Pulmonary artery endothelial cell (primary cell): ENCODE results near the gene CHMP2B. TPM values are rescaled to one million over a fixed set of nuclear protein-coding genes. Genes with fewer than 3 reads are reported as not detected.
"Not testable (repeated sequence)": the region's sequence is repeated elsewhere in the genome, so short reads cannot be mapped to it uniquely, and the experiment has no call there.

Experiments
- DNase-seq: peaks from one replicate; pipeline ENCODE4 v3.0.0-alpha.2; 2011; ENCODE audit warnings: low read depth, low spot score
- total RNA-seq: library from RNA; depleted of rRNA; stranded (reverse); fragments of >200 nt; gene quantifications from 2 replicates; pipeline ENCODE4 v1.2.3, GENCODE V29; 2014

Gene CHMP2B
- total RNA-seq, 1 donor from 2014 or later, result 18.7 TPM

DNA sequence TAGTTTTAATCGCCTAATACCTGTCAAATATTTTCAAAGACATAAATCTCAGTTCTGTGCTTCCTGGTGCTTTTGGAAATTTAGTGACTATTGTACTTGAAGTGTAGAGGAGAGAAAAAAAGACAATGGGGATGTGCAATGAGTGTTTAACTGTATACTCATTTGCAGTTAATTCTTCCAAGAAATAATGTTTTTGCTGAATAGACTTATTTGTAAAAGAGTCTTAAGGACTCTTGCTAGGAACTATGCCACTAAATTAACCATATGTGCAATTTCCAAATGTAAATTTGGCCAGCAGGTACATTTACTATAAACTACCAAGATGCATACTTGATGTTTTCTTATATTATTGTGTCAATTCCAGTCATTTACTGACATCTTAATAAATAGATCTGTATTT lies 2.0 kb downstream of the CHMP2B start:
- DNase-seq, result no peak

DNA sequence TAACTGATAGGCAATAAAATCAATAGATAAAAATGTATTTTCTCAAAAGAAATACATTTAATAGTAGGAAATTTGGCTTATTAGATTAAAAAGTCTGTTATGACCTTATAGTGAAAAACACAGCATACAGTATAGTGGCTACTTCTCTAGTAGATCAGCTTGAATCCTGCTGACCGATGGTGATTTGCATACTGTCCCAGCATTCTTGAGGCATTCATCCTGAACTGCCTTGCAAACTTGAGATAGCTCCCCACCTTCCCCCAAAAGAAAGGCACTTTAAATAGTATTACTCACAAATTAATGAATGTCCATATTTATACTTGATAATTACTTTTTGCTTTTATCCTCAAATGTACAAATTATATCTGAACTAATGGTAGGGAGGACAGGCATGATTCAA lies 6.7 kb downstream of the CHMP2B start:
- no peak for DNase-seq

DNA sequence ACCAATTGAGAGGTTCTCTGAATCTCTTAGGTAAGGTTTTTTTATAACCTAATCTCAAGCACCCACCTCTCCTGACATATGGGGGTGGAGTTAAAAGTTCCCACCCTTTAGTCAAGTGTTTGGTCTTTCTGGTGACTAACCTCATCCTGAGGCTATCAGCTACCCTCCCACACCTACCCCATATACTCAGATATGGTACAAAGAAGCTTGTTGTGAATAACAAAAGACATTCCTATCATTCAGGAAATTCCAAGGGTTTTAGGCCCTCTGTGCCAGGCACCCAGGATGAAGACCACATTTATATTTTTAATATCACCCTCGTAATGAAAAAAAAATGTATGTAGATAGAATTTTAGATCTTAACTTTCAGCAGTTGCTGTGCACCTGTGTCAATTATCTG lies 9.0 kb downstream of the CHMP2B start:
- DNase-seq, result no peak

DNA sequence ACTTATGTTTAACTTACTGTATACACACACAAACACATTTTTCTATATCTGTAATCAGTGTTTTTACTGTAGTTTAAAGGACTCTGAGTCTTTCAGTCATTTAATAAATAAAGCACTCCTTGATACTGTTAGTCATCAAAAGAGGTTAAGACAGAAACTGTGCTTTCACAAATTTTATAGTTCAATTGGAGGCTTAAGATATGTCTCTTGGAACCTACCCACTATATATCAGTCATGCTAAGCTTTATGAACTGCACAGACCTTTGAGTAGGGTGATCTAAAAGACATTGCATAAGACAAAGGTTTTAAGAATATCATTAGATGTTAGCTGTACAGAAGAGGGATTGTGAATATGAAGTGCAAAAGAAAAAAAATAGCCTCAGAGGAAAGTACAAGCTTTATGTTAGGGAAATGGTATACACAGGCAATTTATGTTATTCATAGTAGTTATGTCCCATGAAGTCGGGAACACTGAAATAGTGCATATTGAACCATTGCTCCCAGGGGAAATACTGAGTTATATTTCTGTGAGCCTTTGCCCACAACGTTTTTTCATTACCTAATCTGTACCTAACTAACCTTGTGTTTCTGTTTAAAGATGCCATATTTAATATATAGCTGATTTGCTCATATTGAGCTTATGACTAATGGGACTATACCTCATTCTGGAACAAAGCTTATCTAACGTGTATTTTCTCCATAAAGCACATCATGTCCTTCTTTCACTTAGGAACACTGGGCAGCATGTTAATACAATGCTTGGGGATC lies 19.7 kb downstream of the CHMP2B start:
- no peak for DNase-seq

DNA sequence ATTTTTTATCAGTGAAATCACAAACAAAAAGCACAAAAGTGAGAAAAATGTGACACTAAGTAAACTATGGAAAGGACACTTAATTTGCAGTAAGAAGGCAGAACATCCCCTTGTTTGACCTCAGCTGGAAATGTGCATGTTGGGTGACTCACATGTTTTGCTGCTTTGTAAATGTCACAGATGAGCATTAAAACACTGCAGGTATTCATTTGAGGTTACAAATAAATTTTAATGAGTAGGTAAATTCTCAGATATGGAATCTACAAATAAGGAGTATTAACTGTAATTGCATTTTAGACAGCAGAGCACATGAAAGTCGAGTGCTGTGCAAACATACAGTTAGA lies 20.3 kb downstream of the CHMP2B start:
- no peak for DNase-seq

DNA sequence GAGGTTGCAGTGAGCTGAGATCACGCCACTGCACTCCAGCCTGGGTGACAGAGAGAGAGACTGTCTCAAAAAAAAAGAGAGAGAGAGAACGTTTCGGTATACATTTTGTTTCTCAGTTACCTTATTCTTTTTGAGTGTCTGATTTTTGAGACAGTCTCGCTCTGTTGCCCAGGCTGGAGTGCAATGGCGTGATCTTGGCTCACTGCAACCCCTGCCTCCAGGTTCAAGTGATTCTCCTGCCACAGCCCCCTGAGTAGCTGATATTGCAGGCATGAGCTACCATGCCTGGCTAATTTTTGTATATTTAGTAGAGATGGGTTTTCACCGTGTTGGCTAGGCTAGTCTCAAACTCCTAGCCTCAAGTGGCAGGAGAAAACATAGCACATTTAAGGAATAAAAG lies 21.1 kb downstream of the CHMP2B start:
- not testable (repeated sequence) for DNase-seq

DNA sequence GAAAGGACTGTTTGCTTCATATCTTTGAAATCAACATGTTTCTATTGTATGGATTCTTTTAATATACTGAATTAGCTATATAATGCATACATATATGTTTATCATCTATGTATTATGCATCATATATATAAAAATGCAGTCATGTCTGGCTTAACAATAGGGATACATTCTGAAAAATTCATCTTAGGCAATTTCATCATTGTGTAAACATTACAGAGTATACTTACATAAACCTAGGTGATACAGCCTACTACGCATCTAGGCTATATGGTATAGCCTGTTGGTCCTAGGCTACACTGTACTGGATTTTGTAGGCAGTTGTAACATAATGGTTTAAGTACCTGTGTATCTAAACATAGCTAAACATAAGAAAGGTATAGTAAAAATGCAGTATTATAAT lies 21.7 kb downstream of the CHMP2B start:
- DNase-seq, result no peak

DNA sequence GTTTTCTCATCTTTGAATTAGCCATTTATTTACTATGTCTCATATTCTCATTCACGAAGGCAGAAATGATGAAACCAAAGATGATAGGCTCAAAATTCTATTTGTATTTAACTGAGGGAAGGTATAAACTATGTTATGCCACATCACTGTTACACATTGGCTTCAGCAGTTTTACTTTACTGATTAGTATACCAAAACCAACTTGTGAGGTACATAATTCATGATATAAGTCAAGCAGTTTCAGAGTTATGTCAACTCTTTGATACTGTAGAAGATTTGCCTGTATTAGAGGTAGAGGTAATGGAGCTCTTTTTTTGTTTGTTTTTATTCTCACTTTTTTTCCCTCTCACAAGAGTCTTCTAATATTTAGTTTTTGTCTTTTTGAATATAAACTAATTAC lies 22.9 kb downstream of the CHMP2B start:
- no peak for DNase-seq

DNA sequence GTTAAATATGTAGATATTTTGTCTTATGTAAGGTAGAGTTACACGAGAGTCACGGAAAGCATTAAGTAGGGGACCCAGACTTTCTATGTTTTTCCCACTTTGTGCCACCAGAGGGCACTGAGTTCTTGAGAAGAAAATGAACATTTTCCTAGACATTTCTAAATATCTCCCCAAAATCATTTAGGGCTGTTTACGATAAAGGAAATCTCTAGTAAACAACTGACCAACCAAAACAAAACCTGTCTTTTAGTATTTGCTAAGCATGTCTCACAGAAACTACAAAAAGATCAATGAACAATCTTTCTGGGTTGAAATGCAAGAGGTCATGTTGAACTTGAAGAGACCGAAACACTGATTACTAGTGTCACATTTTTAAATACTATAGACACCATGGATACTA lies 33.2 kb downstream of the CHMP2B start:
- peak; percentile 5 for DNase-seq

DNA sequence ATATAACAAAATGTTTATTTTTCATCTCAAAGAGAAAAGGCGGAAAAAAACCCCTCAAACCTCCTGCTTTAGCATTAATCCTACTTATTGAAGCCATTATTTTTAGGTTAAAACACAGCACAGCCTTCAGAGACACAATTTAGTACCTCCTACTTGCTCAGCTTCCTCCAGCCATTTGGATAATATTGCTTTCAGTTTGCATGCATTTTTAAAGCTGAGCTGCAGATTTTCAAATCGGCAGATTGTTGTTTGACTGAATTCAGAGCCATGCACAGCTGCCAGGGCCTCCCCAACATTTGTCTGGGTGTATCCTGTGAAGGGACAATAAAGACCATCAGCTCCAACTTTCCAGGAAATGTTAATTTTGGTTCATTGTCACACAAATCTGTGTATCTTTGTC lies 34.8 kb downstream of the CHMP2B start:
- DNase-seq, result no peak

DNA sequence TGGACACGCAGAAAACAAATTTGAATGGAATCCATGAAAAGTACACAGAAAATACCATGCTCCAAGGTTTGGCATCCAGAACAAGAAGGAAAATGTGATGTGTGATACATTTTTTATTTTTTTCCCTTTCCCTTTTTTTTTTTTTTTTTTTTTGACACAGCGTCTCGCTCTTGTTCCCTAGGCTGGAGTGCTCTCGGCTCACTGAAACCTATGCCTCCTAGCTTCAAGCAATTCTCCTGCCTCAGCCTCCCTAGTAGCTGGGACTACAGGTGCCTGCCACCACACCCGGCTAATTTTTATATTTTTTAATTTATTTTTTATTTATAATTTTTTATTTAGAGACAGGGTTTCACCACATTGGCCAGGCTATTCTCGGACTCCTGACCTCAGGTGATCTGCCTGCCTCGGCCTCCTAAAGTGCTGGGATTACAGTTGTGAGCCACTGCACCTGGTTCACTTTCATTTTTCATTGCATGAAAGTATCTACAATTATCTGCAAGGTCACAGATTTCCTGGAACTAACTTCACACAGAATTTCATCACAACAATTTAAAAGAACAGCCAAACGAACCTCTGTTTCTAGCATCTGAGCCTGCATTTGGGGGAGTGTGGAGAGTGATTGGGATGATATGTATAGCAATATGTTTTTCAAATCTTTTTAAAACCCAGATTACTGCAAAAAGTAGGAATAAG lies 41.0 kb downstream of the CHMP2B start:
- DNase-seq, result no peak

DNA sequence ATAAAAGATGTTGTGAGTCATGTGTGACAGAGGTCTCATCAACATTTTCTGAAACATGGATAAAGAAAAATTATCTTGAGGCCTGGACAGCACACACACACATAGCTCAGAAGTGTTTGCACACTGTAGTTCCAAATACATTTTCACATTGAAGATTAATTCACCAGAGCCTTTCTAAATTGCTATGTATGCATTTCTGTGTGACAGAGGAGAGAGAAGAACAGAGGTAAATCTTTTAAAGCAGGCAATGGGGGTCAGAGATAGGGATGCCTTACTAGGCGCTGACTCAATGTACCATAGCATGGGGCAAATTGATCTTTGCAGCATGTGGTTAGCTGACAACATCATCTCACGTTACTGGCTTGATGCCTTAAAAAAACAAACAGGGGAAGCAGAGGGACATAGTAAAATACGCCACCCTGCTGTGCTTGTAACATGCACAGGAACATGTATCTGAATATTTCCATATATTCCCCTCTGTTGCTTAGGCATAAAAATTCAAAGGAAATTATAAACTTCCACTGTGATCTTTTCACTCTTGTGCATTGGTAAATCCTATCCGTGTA lies 41.6 kb downstream of the CHMP2B start:
- no peak for DNase-seq

DNA sequence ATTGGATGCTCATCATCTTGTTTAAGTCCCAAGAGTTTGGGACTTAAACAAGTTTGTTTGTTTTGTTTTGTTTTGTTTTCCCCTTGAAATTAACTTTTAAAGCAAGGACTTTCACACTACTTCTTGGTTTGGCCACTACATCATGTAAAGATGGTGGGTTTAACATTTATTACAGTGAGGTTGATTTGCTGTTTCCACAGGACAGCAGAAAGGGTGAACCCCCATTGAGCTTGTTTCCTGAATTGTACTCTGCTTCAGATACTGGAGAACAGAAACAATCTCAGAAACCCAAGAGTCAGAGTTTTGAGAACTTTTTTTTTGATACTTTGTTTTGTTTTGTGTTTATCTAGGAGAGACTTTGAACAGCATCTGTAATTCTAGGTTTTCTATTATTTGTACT lies 42.6 kb downstream of the CHMP2B start:
- DNase-seq, result no peak

DNA sequence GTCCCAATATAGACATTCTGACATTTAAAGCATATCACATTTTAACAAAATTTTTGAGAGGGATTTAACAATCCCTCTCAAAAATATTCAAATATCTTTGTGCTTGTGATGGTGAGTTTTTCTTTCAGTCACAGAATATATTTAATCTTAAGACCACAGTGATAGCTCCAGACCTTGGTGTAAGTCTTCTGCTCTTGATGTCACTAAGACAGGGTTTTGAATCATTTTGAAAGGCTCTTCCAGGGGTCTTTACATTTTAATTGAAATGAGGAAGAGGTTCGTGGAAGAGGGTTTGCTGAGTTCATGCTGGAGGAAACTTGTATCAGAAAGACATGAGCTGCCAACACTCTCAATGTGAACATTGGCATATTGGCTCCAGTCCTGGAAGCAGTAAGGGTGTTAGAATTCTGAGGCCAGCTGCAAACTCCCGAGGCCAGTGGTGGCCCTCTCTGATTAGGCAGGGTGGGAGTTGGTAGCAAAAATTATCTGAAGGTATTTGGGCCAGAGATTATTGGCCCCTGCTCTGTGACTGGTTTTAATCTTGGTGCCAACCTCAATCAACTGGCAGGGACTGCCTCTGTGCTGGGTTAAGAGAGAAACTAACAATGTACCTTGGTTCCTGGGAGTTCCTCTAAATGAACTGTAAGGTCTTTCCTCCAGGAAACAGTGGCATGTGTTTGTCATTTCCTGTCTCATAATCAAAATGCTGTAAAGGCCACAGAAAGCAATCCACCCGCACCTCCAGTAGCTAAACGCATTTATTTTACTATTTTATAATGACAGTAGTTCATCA lies 44.0 kb downstream of the CHMP2B start:
- peak; percentile 17 for DNase-seq

DNA sequence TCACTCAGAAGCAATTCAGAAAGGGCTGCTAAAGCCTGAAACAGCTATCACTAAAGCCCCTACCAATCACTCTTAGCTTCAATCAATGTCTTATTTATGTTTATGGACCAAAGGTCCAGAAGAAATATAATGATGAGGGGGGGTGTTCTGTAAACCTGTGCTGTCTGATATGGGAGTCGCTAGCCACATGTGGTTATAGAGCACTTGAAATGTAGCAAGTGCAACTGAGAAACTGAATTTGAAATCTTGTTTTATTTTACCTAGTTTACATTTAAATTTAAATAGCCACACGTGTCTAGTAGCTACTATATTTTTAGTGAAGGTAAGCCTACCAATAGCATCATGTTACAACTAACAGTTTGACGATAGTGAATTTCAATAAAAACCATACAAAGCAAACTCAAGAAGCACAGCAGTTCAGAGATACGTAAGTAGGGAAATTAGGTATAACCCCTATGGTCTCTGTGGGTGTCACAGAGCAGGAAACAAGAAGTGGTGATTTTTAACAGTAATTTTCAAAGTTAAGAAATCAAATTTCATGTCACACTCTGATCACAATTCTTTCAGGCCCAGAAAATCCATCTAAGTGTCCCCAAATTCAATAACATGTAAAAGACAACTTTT lies 45.7 kb downstream of the CHMP2B start:
- no peak for DNase-seq

DNA sequence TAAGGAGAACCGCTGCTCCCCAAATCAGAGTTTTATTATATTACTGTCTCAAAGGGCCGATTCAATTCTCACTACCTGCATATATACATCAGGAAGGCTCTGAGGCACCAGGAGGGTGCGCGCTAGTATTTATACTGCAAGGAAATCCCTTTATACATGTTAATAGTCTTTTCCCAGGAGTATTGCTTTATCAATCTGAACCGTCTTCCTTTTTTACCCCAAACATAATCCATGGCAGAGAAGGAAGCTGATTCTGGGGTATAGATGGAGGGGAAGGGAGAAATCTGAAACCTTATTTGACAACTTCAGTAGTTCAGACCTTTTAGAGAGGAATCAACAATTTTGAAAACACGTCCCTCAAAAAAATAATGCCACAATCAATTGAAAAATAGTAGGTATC lies 49.4 kb downstream of the CHMP2B start, which contains the start of gene POU1F1:
POU1F1 (minus strand) TSS at position 101 of the 400 bp plus-strand sequence. CDS start 122 bp downstream, outside the sequence.
- no peak for DNase-seq

DNA sequence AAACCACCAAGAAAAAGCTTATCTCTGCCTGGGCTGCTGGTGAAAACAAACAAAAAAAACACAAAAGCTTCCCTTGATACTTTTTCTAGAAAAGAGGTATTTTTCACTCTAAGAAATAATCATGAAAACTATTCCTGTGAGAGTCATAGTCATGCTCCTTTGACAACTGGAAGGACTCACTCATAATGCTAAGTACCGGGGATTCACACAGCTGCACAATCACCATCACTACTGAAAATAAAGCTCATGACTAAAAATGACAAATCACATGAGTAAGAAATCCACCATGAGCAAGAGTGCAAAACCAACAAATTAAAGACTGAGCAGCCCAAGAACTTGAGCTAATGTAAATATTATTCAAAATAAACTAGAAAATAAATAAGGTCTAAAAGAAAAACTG lies 59.9 kb downstream of the CHMP2B start:
- no peak for DNase-seq

DNA sequence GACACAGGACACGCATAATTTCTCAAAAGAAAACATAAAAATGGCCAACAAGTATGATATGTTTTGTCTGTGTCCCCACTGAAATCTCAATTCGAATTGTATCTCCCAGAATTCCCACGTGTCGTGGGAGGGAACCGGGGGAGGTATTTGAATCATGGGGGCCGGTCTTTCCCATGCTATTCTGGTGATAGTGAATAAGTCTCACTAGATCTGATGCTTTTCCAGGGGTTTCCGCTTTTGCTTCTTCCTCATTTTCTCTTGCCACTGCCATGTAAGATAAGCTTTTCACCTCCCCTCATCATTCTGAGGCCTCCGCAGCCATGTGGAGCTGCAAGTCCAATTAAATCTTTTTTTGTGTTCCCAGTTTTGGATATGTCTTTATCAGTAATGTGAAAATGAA lies 61.3 kb downstream of the CHMP2B start:
- DNase-seq, result no peak

DNA sequence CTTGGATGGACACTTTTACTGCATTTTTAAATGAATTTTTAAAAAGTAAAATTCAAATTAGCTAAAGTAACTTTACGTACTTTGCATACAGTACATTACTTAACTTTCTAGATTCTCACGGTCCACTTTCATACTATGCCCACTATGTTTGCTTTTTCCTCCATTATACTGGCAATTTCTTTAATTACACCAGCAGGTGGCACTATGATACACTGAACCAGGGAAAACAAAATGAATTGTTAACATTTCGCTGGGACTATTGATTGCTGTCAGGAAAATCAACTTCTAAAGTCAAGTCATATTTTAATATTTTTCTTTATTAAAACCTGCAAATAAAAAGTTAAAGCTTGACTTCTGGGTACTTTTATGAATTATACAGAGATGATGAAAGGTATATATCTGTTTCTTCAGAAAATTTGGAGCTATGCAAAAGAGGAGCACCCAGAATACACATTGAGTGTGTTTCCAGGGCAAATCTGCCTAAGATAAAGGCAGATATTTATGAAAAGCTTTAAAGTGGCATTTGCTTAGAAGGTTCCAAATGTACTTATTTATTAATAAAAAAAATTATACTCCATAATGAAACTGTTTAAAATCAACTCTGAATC lies 71.1 kb downstream of the CHMP2B start:
- DNase-seq, result no peak

DNA sequence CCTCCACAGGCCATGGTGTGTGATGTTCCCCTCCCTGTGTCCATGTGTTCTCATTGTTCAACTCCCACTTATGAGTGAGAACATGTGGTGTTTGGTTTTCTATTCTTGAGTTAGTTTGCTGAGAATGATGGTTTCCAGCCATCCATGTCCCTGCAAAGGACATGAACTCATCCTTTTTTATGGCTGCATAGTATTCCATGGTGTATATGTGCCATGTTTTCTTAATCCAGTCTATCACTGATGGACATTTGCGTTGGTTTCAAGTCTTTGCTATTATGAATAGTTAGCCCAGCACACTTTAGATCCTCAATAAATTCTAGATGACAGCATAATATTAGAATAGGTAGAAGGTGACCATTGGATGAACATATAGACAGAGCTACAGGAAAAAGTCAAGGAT lies 77.9 kb downstream of the CHMP2B start:
- not testable (repeated sequence) for DNase-seq
